ENCODE data around the gene ATOSA. TPM values are rescaled to one million over a fixed set of nuclear protein-coding genes. Genes with fewer than 3 reads are reported as not detected.

Gene ATOSA
- total and polyA plus RNA-seq, 2 of the 13 experiments (the other 11 are each of a cell fraction or from before 2014, with no cell fraction given), result 6.6 to 16.3 TPM

DNA sequence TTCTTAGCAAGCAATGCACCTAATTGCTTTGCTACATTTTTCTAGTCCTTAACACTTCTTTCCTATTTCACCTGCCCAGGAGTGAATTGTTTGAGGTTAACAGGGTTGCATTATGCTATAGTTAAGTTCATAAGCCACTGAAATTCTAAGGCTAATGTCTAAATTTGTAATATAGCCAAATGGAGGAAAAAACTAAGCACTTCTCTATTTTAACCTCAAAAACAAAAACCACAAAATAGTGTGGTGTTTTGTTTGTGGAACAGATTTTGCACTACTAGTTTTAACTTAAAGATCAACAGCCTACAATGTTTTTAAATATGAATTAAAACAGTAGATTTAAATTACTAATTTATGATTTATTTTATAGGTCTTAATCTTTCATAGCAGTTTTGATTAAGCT is 5.5 kb downstream of the ATOSA start (continued):
- TF ChIP-seq, protein P1, sequence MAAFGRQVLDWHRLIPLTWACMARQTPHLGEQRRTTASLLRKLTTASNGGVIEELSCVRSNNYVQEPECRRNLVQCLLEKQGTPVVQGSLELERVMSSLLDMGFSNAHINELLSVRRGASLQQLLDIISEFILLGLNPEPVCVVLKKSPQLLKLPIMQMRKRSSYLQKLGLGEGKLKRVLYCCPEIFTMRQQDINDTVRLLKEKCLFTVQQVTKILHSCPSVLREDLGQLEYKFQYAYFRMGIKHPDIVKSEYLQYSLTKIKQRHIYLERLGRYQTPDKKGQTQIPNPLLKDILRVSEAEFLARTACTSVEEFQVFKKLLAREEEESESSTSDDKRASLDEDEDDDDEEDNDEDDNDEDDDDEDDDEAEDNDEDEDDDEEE (CRISPR knock-in tag; IDR thresholded peaks at IDR 0.05), result no peak
- TF ChIP-seq HCFC1 (IDR thresholded peaks at IDR 0.05; ENCODE audit: low read depth, low read length), result no peak
- TF ChIP-seq, protein P2, sequence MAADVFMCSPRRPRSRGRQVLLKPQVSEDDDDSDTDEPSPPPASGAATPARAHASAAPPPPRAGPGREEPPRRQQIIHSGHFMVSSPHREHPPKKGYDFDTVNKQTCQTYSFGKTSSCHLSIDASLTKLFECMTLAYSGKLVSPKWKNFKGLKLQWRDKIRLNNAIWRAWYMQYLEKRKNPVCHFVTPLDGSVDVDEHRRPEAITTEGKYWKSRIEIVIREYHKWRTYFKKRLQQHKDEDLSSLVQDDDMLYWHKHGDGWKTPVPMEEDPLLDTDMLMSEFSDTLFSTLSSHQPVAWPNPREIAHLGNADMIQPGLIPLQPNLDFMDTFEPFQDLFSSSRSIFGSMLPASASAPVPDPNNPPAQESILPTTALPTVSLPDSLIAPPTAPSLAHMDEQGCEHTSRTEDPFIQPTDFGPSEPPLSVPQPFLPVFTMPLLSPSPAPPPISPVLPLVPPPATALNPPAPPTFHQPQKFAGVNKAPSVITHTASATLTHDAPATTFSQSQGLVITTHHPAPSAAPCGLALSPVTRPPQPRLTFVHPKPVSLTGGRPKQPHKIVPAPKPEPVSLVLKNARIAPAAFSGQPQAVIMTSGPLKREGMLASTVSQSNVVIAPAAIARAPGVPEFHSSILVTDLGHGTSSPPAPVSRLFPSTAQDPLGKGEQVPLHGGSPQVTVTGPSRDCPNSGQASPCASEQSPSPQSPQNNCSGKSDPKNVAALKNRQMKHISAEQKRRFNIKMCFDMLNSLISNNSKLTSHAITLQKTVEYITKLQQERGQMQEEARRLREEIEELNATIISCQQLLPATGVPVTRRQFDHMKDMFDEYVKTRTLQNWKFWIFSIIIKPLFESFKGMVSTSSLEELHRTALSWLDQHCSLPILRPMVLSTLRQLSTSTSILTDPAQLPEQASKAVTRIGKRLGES (CRISPR knock-in tag; IDR thresholded peaks at IDR 0.05; ENCODE audit: borderline replicate concordance), result no peak
- no peak for TF ChIP-seq ZNF101 (CRISPR knock-in tag; IDR thresholded peaks at IDR 0.05; ENCODE audit: borderline replicate concordance, low read depth)
- TF ChIP-seq, protein P3, sequence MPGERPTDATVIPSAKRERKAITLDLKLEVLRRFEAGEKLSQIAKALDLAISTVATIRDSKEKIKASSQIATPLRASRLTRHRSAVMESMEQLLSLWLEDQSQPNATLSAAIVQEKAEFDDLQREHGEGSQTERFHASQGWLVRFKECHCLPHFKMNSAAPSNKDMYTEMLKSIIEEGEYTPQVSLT (CRISPR knock-in tag; IDR thresholded peaks at IDR 0.05; ENCODE audit: borderline replicate concordance, low read depth), result no peak
- no peak for TF ChIP-seq NFRKB (IDR thresholded peaks at IDR 0.05)

DNA sequence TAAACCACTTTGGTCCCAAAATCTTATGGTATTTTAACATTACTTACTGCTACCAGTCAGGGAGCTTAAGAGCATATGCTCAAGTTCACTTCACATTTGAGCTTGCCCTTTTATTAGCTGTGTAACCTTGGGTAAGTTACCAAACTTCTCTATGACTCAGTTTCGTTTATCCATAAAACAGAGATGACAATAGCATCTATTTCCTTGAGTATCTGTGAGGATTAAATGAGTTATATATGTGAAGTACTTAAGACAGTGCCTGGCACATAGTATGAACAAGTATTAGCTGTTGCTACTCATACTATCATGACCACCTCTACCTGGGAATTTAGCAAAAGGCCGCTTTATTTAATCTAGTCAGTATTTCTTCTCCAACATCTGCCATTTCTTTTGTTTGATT is 5.9 kb downstream of the ATOSA start:
- H3K4me1 ChIP-seq (ENCODE audit: insufficient read depth, low read length), result peaks cover 14% of the 10 kb centered on the region
- 90% methylated on average over 2 of the region's 2 CpGs for WGBS (ENCODE audit: low lambda C conversion rate)
- FAIRE-seq (no peak), ATAC-seq (no peak), DNase-seq (ENCODE audit: low spot score) (no peak)
- no peak overlapping the region for H3K27ac ChIP-seq (ENCODE audit: extremely low read length, insufficient read depth, low read length)
- no TSS peak for BruUV-seq (replicated peaks)
- H3K4me3 ChIP-seq (replicated peaks in 1 of 3; ENCODE audit: insufficient read depth in 1 of 3, low read depth in 2 of 3, low read length in 3 of 3), result no peak overlapping the region
- no peaks in the 10 kb centered on the region; a peak in 1 of 5 replicates for H3K27me3 ChIP-seq (ENCODE audit: control insufficient read depth in 1 of 2, insufficient read depth in 2 of 2, low read length in 2 of 2)
- H3K9me3 ChIP-seq (ENCODE audit: low read length), result no peaks in the 10 kb centered on the region
- H2AFZ ChIP-seq (ENCODE audit: low read length), result no peak overlapping the region
- intact Hi-C loops (cut with micrococcal nuclease; ENCODE audit: unreplicated experiment), result loop anchor here (10.0 kb wide), 1 partner anchor 149 kb away; the partner anchor contains the start of gene MYO5A
- no peak overlapping the region for H3K4me2 ChIP-seq (ENCODE audit: low read depth, low read length)
- ChIA-PET POLR2A (no interaction called here), CTCF (ENCODE audit: low intra/inter-chr PET ratio, low total read pairs) (no interaction called here)
- in situ Hi-C loops (cut with HindIII; ENCODE audit: extremely low pct_ligation_motif_present, low pct_unique_long_range_greater_than_20kb), result no loop called here
- no peaks in the 10 kb centered on the region for H3K79me2 ChIP-seq (ENCODE audit: insufficient read depth, low read length)
- peaks cover 6 to 22% of the 10 kb centered on the region in 2 experiments; a peak in 4 of 5 replicates for H3K36me3 ChIP-seq (replicated peaks in 1 of 2; ENCODE audit: control insufficient read depth in 1 of 2, insufficient read depth in 2 of 2, low read length in 2 of 2)
- no peaks in the 10 kb centered on the region for H4K20me1 ChIP-seq (ENCODE audit: insufficient read depth, low read length)
- H3K9ac ChIP-seq (ENCODE audit: insufficient read depth, low read depth, low read length), result no peak overlapping the region
- TF ChIP-seq MAFG (CRISPR knock-in tag; IDR thresholded peaks at IDR 0.05) (no peak), BHLHE40 (IDR thresholded peaks at IDR 0.05; ENCODE audit: low read length) (no peak), ZNF34 (CRISPR knock-in tag; IDR thresholded peaks at IDR 0.05; ENCODE audit: borderline replicate concordance) (no peak), PCBP2 (optimal IDR thresholded peaks at IDR 0.05; ENCODE audit: low read depth, low read length, poor library complexity, severe bottlenecking) (no peak), ZFP37 (CRISPR knock-in tag; IDR thresholded peaks at IDR 0.05; ENCODE audit: borderline replicate concordance) (no peak), NFYB (CRISPR knock-in tag; IDR thresholded peaks at IDR 0.05) (no peak)
- TF ChIP-seq, protein P4, sequence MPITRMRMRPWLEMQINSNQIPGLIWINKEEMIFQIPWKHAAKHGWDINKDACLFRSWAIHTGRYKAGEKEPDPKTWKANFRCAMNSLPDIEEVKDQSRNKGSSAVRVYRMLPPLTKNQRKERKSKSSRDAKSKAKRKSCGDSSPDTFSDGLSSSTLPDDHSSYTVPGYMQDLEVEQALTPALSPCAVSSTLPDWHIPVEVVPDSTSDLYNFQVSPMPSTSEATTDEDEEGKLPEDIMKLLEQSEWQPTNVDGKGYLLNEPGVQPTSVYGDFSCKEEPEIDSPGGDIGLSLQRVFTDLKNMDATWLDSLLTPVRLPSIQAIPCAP (CRISPR knock-in tag; IDR thresholded peaks at IDR 0.05; ENCODE audit: low read depth), result no peak
- TF ChIP-seq, protein P5, sequence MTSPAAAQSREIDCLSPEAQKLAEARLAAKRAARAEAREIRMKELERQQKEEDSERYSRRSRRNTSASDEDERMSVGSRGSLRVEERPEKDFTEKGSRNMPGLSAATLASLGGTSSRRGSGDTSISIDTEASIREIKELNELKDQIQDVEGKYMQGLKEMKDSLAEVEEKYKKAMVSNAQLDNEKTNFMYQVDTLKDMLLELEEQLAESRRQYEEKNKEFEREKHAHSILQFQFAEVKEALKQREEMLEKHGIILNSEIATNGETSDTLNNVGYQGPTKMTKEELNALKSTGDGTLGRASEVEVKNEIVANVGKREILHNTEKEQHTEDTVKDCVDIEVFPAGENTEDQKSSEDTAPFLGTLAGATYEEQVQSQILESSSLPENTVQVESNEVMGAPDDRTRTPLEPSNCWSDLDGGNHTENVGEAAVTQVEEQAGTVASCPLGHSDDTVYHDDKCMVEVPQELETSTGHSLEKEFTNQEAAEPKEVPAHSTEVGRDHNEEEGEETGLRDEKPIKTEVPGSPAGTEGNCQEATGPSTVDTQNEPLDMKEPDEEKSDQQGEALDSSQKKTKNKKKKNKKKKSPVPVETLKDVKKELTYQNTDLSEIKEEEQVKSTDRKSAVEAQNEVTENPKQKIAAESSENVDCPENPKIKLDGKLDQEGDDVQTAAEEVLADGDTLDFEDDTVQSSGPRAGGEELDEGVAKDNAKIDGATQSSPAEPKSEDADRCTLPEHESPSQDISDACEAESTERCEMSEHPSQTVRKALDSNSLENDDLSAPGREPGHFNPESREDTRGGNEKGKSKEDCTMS (CRISPR knock-in tag; conservative IDR thresholded peaks at IDR 0.05), result no peak

Measured in HepG2 (cell line).